ENCODE results near the gene RPF1. TPM values are rescaled to one million over a fixed set of nuclear protein-coding genes. Genes with fewer than 3 reads are reported as not detected.
A peak's percentile ranks its signal among the peaks of the same experiment; 100 is the strongest.

The RPF1 gene
- total RNA-seq, 1 donor from 2014 or later = 42.6 TPM

DNA sequence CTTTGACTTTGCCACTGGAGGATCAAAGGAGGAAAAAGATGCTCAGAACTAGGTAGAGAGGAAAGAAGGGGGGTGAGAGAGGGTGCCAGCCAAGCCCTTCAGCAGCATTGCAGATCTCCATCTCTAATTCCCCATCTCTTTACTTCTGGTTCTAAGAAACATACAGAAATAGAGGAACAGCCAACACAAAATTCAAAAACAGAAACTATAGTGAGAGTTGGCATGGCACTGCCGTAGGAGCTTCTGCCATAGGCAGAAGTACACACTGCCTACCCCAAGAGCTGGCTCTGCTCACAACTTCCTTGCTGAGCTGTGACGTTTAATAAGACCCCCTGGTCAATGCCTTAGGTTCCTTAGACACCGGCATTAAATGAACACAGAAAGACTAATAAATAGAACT, 26.6 kb upstream of the RPF1 start:
- no peak overlapping the region for H3K4me3 Mint-ChIP-seq (ENCODE audit: low read depth)

DNA sequence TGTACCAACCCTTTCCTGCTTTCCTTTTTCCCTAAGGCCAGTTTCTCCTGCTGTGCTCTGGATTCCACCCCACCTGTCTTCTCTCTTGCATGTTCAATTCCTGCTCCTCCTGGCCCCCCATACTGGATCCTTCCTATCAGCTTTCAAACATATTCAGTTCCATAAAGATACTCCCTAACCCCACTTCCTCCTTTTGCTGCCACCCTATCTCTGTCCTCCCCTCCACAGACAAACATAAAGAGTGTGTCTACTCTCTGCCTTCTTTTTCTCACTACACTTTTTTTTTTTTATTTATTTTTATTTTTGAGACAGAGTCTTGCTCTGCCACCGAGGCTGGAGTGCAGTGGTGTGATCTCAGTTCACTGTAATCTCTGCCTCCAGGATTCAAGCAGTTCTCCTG, 16.9 kb upstream of the RPF1 start:
- Mint-ChIP-seq H3K36me3 (ENCODE audit: insufficient read depth) (no peaks in the 10 kb centered on the region), H3K4me1 (ENCODE audit: low read depth) (no peaks in the 10 kb centered on the region), H3K4me3 (ENCODE audit: low read depth) (no peak overlapping the region), H3K9me3 (ENCODE audit: low read depth) (no peaks in the 10 kb centered on the region), H3K27me3 (peaks cover 50% of the 10 kb centered on the region), H3K27ac (no peak overlapping the region)
- DNase-seq (ENCODE audit: low spot score, unreplicated experiment) = no peak
- TF ChIP-seq, protein P1, sequence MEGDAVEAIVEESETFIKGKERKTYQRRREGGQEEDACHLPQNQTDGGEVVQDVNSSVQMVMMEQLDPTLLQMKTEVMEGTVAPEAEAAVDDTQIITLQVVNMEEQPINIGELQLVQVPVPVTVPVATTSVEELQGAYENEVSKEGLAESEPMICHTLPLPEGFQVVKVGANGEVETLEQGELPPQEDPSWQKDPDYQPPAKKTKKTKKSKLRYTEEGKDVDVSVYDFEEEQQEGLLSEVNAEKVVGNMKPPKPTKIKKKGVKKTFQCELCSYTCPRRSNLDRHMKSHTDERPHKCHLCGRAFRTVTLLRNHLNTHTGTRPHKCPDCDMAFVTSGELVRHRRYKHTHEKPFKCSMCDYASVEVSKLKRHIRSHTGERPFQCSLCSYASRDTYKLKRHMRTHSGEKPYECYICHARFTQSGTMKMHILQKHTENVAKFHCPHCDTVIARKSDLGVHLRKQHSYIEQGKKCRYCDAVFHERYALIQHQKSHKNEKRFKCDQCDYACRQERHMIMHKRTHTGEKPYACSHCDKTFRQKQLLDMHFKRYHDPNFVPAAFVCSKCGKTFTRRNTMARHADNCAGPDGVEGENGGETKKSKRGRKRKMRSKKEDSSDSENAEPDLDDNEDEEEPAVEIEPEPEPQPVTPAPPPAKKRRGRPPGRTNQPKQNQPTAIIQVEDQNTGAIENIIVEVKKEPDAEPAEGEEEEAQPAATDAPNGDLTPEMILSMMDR (IDR thresholded peaks at IDR 0.05; ENCODE audit: unreplicated experiment) = no peak

More for the DNA sequence above, 26.6 kb upstream of the RPF1 start:
- Mint-ChIP-seq H3K4me1 (ENCODE audit: low read depth) (no peaks in the 10 kb centered on the region), H3K27me3 (peaks cover 25% of the 10 kb centered on the region), H3K36me3 (ENCODE audit: insufficient read depth) (no peaks in the 10 kb centered on the region), H3K9me3 (ENCODE audit: low read depth) (no peaks in the 10 kb centered on the region), H3K27ac (no peak overlapping the region)
- DNase-seq (ENCODE audit: low spot score, unreplicated experiment) = no peak
- TF ChIP-seq, protein P1 (IDR thresholded peaks at IDR 0.05; ENCODE audit: unreplicated experiment) = no peak

DNA sequence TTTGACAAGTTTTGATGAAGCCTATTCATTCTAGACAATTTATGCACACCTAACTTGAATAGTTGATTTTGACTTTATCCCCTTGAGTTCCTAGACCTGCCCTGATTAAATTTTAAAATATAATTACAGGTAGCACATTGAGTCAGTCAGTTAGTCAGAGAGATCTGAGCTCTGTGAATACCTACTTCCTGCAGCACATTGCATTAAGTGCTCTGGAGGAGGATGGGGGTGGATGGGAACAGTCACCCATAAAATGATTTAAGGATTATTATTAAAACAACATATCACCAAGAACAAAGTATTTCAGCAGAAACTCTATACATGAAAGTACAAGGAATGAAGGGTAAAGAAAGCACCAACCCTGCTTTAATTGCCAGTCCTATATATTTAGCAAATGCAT, 11.8 kb upstream of the RPF1 start:
- H3K27me3 Mint-ChIP-seq = peaks cover 70% of the 10 kb centered on the region
- no peak for DNase-seq (ENCODE audit: low spot score, unreplicated experiment)
- no peaks in the 10 kb centered on the region for H3K9me3 Mint-ChIP-seq (ENCODE audit: low read depth)
- H3K4me1 Mint-ChIP-seq (ENCODE audit: low read depth) = peaks cover 2% of the 10 kb centered on the region
- no peaks in the 10 kb centered on the region for H3K36me3 Mint-ChIP-seq (ENCODE audit: insufficient read depth)
- no peak overlapping the region for H3K4me3 Mint-ChIP-seq (ENCODE audit: low read depth)
- no peak overlapping the region for H3K27ac Mint-ChIP-seq
- TF ChIP-seq, protein P1 (IDR thresholded peaks at IDR 0.05; ENCODE audit: unreplicated experiment) = no peak

DNA sequence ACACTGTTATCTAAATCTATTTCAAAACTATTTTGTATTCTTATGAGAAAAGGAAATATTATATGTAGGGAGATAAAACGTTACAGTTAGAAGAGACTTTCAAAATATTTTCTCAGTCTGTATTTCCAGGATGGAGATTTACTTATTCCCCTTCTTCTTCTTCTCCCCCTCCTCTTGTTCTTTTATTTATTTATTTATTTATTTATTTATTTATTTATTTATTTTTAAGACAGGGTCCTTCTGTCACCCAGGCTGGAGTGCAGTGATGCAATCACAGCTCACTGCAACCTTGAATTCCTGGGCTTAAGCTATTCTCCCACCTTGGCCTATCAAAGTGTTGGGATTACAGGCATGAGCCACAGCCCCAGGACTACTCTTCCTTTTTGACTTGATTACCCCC, 2.8 kb upstream of the RPF1 start:
- peaks cover 58% of the 10 kb centered on the region for H3K27me3 Mint-ChIP-seq
- TF ChIP-seq, protein P1 (IDR thresholded peaks at IDR 0.05; ENCODE audit: unreplicated experiment) = no peak
- peaks cover 14% of the 10 kb centered on the region for H3K9me3 Mint-ChIP-seq (ENCODE audit: low read depth)
- no peak overlapping the region for H3K27ac Mint-ChIP-seq
- no peak overlapping the region for H3K4me3 Mint-ChIP-seq (ENCODE audit: low read depth)
- peaks cover 4% of the 10 kb centered on the region for H3K36me3 Mint-ChIP-seq (ENCODE audit: insufficient read depth)
- peaks cover 10% of the 10 kb centered on the region for H3K4me1 Mint-ChIP-seq (ENCODE audit: low read depth)
- DNase-seq (ENCODE audit: low spot score, unreplicated experiment) = no peak

DNA sequence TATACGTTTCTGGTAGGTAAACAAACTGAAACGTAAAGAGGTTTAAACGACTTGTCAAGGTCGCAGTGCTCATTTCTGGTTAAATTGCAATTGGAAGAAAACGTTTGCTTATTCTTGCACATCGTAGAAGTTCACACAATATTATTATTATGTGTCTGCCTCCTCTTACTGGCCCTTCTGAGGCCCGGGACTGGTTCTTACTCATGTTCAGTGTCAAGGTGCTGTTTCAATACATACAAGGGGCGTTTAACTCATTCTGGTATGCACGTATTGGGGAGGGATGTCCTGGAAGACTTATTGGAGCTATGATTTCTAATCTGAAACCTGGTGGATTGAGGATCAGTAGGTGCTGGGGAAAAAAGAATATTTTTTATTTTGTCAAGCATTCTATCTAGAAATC, 932 bp downstream of the RPF1 start:
- Mint-ChIP-seq H3K27me3 (peaks cover 30% of the 10 kb centered on the region), H3K9me3 (ENCODE audit: low read depth) (peaks cover 14% of the 10 kb centered on the region), H3K27ac (peak overlapping the region; percentile 99), H3K4me1 (ENCODE audit: low read depth) (peaks cover 12% of the 10 kb centered on the region), H3K36me3 (ENCODE audit: insufficient read depth) (peaks cover 14% of the 10 kb centered on the region), H3K4me3 (ENCODE audit: low read depth) (peak overlapping the region; percentile 97)
- DNase-seq (ENCODE audit: low spot score, unreplicated experiment) = no peak
- TF ChIP-seq, protein P1 (IDR thresholded peaks at IDR 0.05; ENCODE audit: unreplicated experiment) = no peak
